PC-3 (cell line): ENCODE results near the gene HSF2BP. TPM values are rescaled to one million over a fixed set of nuclear protein-coding genes. Genes with fewer than 3 reads are reported as not detected.

Experiments used
- ATAC-seq: fragments of 200-7000 bp; cut with Tn5 transposase; 2 replicates; pipeline ENCODE4 v1.9.1; 2020; ENCODE audit warnings: mild to moderate bottlenecking, moderate library complexity
- BruUV-seq: library from RNA; stranded (reverse); fragments of 400-500 nt; replicated peaks from 2 replicates; lab custom pipeline; 2021; lab: Mats Ljungman, UMichigan
- CTCF ChIA-PET: fragments of 300-600 bp; sonication (Branson Sonifier 250); formaldehyde crosslinking; loops from one replicate; lab custom pipeline; 2022; ENCODE audit warnings: antibody characterized with exemption; lab: Charles Lee
- POLR2A ChIA-PET: fragments of 300-600 bp; sonication (Branson Sonifier 250); formaldehyde crosslinking; loops from one replicate; lab custom pipeline; 2022; ENCODE audit warnings: antibody characterized with exemption; ENCODE audit not compliant: unreplicated experiment; lab: Charles Lee
- DNase-seq: peaks from one replicate; pipeline ENCODE4 v3.0.0-alpha.2; 2015
- H2AFZ ChIP-seq: fragments of 300-600 bp; sonication (generic); 2 replicates; pipeline ENCODE4 v1.6.0; 2016; ENCODE audit warnings: antibody characterized with exemption, low read length
- H3F3A ChIP-seq: fragments of 300-600 bp; sonication (generic); one replicate; pipeline ENCODE4 v1.6.0; 2017; ENCODE audit warnings: antibody characterized with exemption, low read length, control low read depth, mild to moderate bottlenecking; ENCODE audit not compliant: unreplicated experiment
- H3K27ac ChIP-seq: fragments of 300-600 bp; sonication (generic); 2 replicates; pipeline ENCODE4 v1.5.1; 2016; ENCODE audit warnings: mild to moderate bottlenecking, low read length
- H3K27me3 ChIP-seq: fragments of 300-600 bp; sonication (generic); 2 replicates; pipeline ENCODE4 v1.6.1; 2016; ENCODE audit warnings: low read length, mixed read lengths
- H3K36me3 ChIP-seq: fragments of 300-600 bp; sonication (generic); 2 replicates; pipeline ENCODE4 v1.6.1; 2016; ENCODE audit warnings: low read depth, mixed run types, low read length, mixed read lengths
- H3K4me1 ChIP-seq: fragments of 300-600 bp; sonication (generic); 2 replicates; pipeline ENCODE4 v1.5.1; 2016; ENCODE audit warnings: low read length; ENCODE audit not compliant: insufficient read depth
- H3K4me2 ChIP-seq: fragments of 300-600 bp; sonication (generic); 2 replicates; pipeline ENCODE4 v1.6.0; 2016; ENCODE audit warnings: low read length
- H3K4me3 ChIP-seq: fragments of 300-600 bp; sonication (generic); 2 replicates; pipeline ENCODE4 v1.5.1; 2016; ENCODE audit warnings: mild to moderate bottlenecking, low read length, mixed read lengths
- H3K79me2 ChIP-seq: fragments of 300-600 bp; sonication (generic); 2 replicates; pipeline ENCODE4 v1.6.1; 2017; ENCODE audit warnings: low read length, mixed read lengths
- H3K9ac ChIP-seq: fragments of 300-600 bp; sonication (generic); 2 replicates; pipeline ENCODE4 v1.6.0; 2016; ENCODE audit warnings: mild to moderate bottlenecking, low read length
- H3K9me2 ChIP-seq: fragments of 300-600 bp; sonication (generic); replicated peaks from 2 replicates; pipeline ENCODE4 v1.6.1; 2016; ENCODE audit warnings: mixed run types, low read length, mixed read lengths
- H3K9me3 ChIP-seq: fragments of 300-600 bp; sonication (generic); 2 replicates; pipeline ENCODE4 v1.6.1; 2016; ENCODE audit warnings: low read length, mixed read lengths
- H4K20me1 ChIP-seq: fragments of 300-600 bp; sonication (generic); 2 replicates; pipeline ENCODE4 v1.6.1; 2016; ENCODE audit warnings: low read length, mixed read lengths
- EZH2 ChIP-seq: fragments of 300-600 bp; sonication (generic); IDR thresholded peaks from one replicate; pipeline ENCODE4 v1.6.1; 2017; ENCODE audit warnings: antibody characterized with exemption, mild to moderate bottlenecking, low read length; ENCODE audit not compliant: unreplicated experiment
- EZH2phosphoT487 ChIP-seq: fragments of 300-600 bp; sonication (generic); IDR thresholded peaks from 2 replicates; pipeline ENCODE4 v1.6.1; 2018; ENCODE audit warnings: mild to moderate bottlenecking, antibody characterized with exemption, low read length, borderline replicate concordance
- intact Hi-C: fragments of 100-400 bp; cut with micrococcal nuclease; formaldehyde crosslinking; loops from 2 replicates; pipeline ENCODE4 v1.9.0; 2023
- total RNA-seq: library from RNA; depleted of rRNA; stranded (reverse); fragments of >200 nt; gene quantifications from 2 replicates; pipeline ENCODE4 v1.2.3, GENCODE V29; 2014
- TF ChIP-seq, protein P1 (sequence below): fragments of 300-600 bp; sonication (generic); conservative IDR thresholded peaks from 2 replicates; pipeline ENCODE4 v1.5.1; 2017; ENCODE audit warnings: antibody characterized with exemption, low read depth, mild to moderate bottlenecking, low read length

Gene HSF2BP
- total RNA-seq, 1 experiment from 2014 or later, result 2.4 TPM

DNA sequence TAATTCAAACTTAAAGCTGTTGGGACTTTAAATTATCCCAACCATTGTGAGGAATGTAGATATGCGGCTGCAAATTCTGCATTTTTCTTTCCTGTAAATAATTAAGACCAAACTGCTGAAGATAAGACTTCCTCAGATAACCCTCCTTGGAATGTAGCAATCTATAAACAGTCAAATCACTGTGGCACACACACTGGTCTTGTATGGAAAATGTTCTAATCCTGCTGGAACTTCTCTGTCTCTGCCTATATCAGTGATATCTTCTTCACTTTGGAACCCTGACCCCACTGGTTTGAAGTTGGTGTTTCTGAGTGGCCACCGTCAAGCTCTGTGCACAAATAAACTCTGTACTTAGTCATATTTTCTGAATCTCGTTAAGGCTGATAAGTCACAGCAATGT is 32.9 kb downstream of the HSF2BP start:
- H3K4me3 ChIP-seq, result no peak overlapping the region

DNA sequence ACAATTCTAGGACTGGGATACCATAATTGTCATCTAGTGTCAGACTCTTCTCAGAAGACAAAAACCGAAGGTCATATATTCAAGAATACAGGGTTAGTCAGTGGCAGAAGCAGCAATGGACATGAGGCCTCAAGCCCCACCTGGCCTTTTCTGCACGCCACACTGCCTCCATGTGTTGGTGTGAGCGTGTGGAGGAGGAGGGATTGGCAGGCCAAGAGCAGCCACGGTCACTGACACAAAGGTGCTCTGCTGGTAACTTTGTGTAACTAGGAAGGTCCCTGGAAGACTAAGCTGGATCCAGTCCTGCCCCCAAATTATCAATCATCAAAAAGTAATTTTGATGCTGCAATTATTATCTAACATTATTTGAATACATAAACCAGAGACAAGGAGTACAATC is 34.9 kb downstream of the HSF2BP start:
- DNase-seq, result no peak
- H3K4me2 ChIP-seq, result no peak overlapping the region
- H2AFZ ChIP-seq, result no peak overlapping the region
- H4K20me1 ChIP-seq, result no peaks in the 10 kb centered on the region
- no peaks in the 10 kb centered on the region for H3K9me2 ChIP-seq
- POLR2A ChIA-PET, result no interaction called here
- intact Hi-C loops, result no loop called here
- H3K9ac ChIP-seq, result no peak overlapping the region
- H3K36me3 ChIP-seq, result peaks cover 17% of the 10 kb centered on the region
- H3K79me2 ChIP-seq, result no peaks in the 10 kb centered on the region
- no TSS peak for BruUV-seq
- H3K27ac ChIP-seq, result no peak overlapping the region
- no peak overlapping the region for H3K4me3 ChIP-seq
- TF ChIP-seq, protein P1, sequence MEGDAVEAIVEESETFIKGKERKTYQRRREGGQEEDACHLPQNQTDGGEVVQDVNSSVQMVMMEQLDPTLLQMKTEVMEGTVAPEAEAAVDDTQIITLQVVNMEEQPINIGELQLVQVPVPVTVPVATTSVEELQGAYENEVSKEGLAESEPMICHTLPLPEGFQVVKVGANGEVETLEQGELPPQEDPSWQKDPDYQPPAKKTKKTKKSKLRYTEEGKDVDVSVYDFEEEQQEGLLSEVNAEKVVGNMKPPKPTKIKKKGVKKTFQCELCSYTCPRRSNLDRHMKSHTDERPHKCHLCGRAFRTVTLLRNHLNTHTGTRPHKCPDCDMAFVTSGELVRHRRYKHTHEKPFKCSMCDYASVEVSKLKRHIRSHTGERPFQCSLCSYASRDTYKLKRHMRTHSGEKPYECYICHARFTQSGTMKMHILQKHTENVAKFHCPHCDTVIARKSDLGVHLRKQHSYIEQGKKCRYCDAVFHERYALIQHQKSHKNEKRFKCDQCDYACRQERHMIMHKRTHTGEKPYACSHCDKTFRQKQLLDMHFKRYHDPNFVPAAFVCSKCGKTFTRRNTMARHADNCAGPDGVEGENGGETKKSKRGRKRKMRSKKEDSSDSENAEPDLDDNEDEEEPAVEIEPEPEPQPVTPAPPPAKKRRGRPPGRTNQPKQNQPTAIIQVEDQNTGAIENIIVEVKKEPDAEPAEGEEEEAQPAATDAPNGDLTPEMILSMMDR, result no peak
- TF ChIP-seq EZH2 (no peak), EZH2phosphoT487 (no peak)
- H3K9me3 ChIP-seq, result peaks cover 16% of the 10 kb centered on the region; the same call in 1 of the 2 replicates
- no peaks in the 10 kb centered on the region for H3F3A ChIP-seq
- CTCF ChIA-PET, result no interaction called here
- ATAC-seq, result no peak
- H3K27me3 ChIP-seq, result no peaks in the 10 kb centered on the region
- H3K4me1 ChIP-seq, result peaks cover 5% of the 10 kb centered on the region

More for the DNA sequence above, 32.9 kb downstream of the HSF2BP start:
- H3K79me2 ChIP-seq, result no peaks in the 10 kb centered on the region
- DNase-seq (no peak), ATAC-seq (no peak)
- H3K27ac ChIP-seq, result no peak overlapping the region
- H3K9ac ChIP-seq, result no peak overlapping the region
- no peak overlapping the region for H2AFZ ChIP-seq
- H3K9me2 ChIP-seq, result no peaks in the 10 kb centered on the region
- H3K36me3 ChIP-seq, result peaks cover 6% of the 10 kb centered on the region; the same call in 1 of the 2 replicates
- intact Hi-C loops, result no loop called here
- ChIA-PET POLR2A (no interaction called here), CTCF (no interaction called here)
- no peaks in the 10 kb centered on the region for H3K27me3 ChIP-seq
- H3K9me3 ChIP-seq, result peaks cover 7% of the 10 kb centered on the region; the same call in 1 of the 2 replicates
- no peaks in the 10 kb centered on the region for H4K20me1 ChIP-seq
- BruUV-seq, result no TSS peak
- TF ChIP-seq, protein P1, result no peak
- no peak for TF ChIP-seq EZH2
- no peak for TF ChIP-seq EZH2phosphoT487
- H3K4me2 ChIP-seq, result no peak overlapping the region
- H3F3A ChIP-seq, result no peaks in the 10 kb centered on the region
- 0 out of 2 replicates have a peak, but pooled peaks cover 4% of the 10 kb centered on the region for H3K4me1 ChIP-seq

DNA sequence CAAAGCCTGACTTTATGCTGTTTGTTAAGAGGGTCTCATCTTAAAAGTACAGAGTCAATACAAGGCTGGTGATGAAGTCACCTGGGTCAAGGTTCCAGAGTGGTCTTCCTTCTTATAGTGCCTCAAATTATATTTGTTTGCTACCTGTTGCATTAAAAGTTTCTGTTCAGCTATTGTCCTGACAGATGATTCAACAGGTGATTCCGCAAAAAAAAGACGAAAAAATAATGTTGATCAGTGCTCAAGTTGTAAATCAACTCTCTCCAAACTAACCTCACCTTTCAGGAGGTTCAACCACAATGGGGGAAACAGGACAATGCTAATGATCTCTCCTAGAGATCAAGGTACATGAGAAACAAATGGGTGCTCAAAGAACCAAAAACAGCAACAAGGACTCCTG is 35.7 kb downstream of the HSF2BP start:
- CTCF ChIA-PET, result no interaction called here
- no peaks in the 10 kb centered on the region for H3F3A ChIP-seq
- no peak overlapping the region for H3K9ac ChIP-seq
- intact Hi-C loops, result no loop called here
- no peaks in the 10 kb centered on the region for H3K9me2 ChIP-seq
- no peak overlapping the region for H2AFZ ChIP-seq
- POLR2A ChIA-PET, result no interaction called here
- no peak overlapping the region for H3K4me2 ChIP-seq
- no peak overlapping the region for H3K27ac ChIP-seq
- TF ChIP-seq EZH2 (no peak), EZH2phosphoT487 (no peak)
- TF ChIP-seq, protein P1, result no peak
- ATAC-seq (no peak), DNase-seq (no peak)
- H3K79me2 ChIP-seq, result no peaks in the 10 kb centered on the region
- no TSS peak for BruUV-seq
- no peaks in the 10 kb centered on the region for H3K27me3 ChIP-seq
- peaks cover 12% of the 10 kb centered on the region; the same call in 1 of the 2 replicates for H3K9me3 ChIP-seq
- no peak overlapping the region for H3K4me3 ChIP-seq
- H3K36me3 ChIP-seq, result peaks cover 12% of the 10 kb centered on the region
- H3K4me1 ChIP-seq, result peaks cover 11% of the 10 kb centered on the region
- no peaks in the 10 kb centered on the region for H4K20me1 ChIP-seq
